Measurements from ENCODE around the gene PNPLA2.

DNA sequence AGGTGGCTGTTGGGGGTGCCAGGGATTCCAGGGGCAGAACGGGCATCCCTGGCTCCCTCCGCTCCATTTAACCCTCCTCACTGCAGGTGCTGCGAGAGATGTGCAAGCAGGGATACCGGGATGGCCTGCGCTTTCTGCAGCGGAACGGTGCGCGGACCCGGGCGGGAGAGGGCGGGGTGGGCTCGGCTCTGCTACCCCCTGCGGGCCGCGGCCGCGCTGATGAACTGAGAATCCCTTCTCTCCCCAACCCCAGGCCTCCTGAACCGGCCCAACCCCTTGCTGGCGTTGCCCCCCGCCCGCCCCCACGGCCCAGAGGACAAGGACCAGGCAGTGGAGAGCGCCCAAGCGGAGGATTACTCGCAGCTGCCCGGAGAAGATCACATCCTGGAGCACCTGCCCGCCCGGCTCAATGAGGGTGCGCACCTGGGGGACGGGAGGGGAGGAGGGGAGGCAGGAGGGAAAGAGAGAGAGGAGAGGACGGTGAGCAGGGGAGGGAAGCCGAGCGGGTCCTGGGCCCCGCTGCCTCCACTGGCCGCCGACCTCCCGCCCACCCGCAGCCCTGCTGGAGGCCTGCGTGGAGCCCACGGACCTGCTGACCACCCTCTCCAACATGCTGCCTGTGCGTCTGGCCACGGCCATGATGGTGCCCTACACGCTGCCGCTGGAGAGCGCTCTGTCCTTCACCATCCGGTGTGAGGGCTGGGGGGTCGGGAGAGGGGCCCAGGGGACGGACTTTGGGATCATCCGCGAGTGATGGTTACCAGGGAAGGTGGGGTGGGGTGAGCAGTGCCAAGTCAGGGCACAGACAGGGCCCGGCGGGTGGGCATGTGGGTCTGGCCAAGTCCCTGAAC is 5.0 kb downstream of the PNPLA2 start:
- TF ChIP-seq, protein P1, sequence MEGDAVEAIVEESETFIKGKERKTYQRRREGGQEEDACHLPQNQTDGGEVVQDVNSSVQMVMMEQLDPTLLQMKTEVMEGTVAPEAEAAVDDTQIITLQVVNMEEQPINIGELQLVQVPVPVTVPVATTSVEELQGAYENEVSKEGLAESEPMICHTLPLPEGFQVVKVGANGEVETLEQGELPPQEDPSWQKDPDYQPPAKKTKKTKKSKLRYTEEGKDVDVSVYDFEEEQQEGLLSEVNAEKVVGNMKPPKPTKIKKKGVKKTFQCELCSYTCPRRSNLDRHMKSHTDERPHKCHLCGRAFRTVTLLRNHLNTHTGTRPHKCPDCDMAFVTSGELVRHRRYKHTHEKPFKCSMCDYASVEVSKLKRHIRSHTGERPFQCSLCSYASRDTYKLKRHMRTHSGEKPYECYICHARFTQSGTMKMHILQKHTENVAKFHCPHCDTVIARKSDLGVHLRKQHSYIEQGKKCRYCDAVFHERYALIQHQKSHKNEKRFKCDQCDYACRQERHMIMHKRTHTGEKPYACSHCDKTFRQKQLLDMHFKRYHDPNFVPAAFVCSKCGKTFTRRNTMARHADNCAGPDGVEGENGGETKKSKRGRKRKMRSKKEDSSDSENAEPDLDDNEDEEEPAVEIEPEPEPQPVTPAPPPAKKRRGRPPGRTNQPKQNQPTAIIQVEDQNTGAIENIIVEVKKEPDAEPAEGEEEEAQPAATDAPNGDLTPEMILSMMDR (IDR thresholded peaks at IDR 0.05) = no peak
- TF ChIP-seq ZFX (IDR thresholded peaks at IDR 0.05; ENCODE audit: borderline replicate concordance) = no peak
